Measurements from ENCODE around the gene SERTAD1.
"Not testable (repeated sequence)": the region's sequence is repeated elsewhere in the genome, so short reads cannot be mapped to it uniquely, and the experiment has no call there.

Gene SERTAD1

DNA sequence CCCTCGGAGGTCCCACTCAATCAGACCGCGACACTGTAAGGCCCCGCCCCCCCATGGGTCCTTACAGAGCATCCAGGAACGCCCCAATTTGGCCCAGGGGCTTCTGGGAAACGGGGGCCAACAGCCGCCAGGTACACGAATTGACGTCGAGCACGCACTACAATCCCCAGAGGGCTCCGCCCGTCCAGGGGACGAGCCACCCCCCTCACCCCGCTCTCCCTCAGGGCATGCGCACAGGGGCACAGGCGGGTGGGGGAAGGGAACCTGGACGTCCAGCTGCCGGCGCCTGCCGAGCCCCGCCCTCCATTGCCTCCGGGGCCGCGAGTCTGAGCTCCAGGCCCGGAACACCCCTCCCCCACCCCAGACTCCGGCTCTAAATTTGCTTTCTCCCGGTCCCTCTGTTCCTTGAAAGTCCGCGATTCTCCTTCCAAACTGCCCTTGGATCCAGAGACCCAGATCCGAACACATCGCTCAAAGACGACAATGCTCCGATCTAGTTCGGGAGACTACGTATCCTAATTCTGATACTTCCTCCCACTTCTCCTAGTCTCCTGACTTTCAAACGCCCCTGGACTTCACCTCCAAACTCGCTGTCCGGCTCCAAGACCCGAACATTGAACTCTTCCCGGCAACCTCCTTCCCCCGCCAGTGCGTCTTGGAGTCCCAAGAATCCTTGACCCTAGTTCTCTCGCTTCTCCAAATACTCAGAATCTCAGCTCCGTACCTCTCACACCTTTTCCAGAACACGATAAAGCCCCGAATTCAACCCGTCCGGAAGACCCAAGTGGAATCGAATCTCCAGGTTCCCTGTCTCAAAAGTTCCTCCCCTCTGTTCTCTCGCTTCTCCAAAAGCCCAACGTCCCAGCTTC, 17.6 kb upstream of the SERTAD1 start:
- FAIRE-seq (peak; percentile 52), DNase-seq (ENCODE audit: insufficient read length, low spot score) (peak; percentile 98)
- TF ChIP-seq POLR2A (IDR thresholded peaks at IDR 0.05; ENCODE audit: low read depth, low read length): peak; percentile 36

DNA sequence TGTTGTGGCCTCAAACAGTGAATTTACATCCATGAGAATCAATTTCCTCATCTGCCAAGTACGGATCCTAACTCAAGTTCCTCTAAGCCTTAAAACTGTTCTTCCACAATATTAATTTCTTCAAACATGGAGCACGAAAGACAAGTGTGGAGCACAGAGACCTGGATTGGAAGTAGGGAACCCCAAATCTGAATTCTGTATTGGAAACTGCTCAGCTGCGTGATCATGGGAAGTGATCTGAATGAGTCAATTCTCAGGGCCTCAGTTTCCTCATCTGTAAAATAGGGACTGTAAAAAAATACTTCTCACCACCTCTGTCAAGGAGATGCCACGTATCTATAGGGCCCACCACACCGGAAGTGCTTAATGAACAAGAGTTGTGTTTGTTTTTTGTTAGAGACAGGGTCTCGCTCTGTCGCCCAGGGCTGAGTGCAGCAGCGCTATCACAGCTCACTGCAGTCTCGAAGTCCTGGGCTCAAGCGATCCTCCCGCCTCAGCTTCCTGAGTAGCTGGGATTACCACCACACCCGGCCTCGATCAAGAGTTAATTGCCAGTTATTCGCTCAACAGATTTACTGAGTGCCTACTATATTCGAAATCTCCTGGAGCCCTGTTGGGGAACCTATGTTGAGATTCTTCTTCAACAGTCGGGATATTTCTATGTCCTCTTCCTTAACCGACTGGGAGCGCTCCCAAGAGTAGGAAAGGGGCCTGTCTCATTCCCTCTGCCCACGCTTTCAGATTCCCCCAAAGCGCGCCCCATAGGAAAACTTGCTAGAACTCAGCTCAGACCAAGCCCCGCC, 16.7 kb upstream of the SERTAD1 start:
- no peak for FAIRE-seq
- no peak for TF ChIP-seq POLR2A (IDR thresholded peaks at IDR 0.05; ENCODE audit: low read depth, low read length)
- no peak for DNase-seq (ENCODE audit: insufficient read length, low spot score)

DNA sequence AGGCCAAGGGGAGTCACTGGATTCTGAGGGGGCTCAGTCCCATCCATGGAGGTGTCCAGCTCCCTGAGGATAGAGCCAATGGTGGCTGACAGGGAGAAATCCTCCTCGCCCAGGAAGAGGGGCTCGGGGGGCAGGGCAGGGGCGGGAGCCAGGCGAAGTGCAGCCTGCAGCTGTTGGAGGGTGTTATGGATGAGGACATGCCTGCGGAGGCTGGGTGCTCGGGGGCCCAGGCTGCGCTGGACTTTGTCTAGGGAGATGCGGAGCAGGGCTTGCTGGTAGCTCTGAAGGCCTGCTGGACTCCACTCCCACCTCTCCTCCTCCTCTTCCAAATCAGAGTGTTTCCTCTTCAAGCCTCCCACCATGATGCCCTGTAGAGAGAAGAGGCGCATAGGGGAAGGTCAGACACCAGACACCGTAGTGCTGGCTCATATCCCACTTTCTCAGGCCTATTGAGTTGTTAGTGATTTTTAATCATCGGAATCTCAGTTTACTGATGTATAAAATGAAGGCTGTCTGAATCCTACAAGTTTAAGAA, 16.0 kb upstream of the SERTAD1 start:
- DNase-seq (ENCODE audit: insufficient read length, low spot score) (no peak), FAIRE-seq (no peak)
- no peak for TF ChIP-seq POLR2A (IDR thresholded peaks at IDR 0.05; ENCODE audit: low read depth, low read length)

DNA sequence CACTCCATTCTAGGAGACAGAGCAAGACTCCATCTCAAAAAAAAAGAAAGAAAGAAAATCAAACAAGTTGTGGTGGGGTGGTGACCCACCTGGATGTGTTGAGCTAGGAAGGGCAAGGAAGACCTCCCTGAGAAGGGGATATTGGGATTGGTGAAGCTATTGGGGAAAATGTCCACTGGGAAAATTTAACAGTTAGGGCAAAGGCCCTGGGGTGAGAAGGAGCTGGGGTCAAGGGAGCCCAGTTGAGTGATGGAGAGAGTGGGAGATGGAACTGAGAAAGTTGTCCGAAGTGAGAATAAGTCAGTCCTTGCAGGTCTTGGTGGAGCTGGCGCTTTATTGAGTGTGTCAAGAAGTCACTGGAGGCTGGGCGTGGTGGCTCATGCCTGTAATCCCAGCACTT, 12.5 kb upstream of the SERTAD1 start:
- DNase-seq (ENCODE audit: insufficient read length, low spot score) (no peak), FAIRE-seq (no peak)
- TF ChIP-seq POLR2A (IDR thresholded peaks at IDR 0.05; ENCODE audit: low read depth, low read length): no peak

DNA sequence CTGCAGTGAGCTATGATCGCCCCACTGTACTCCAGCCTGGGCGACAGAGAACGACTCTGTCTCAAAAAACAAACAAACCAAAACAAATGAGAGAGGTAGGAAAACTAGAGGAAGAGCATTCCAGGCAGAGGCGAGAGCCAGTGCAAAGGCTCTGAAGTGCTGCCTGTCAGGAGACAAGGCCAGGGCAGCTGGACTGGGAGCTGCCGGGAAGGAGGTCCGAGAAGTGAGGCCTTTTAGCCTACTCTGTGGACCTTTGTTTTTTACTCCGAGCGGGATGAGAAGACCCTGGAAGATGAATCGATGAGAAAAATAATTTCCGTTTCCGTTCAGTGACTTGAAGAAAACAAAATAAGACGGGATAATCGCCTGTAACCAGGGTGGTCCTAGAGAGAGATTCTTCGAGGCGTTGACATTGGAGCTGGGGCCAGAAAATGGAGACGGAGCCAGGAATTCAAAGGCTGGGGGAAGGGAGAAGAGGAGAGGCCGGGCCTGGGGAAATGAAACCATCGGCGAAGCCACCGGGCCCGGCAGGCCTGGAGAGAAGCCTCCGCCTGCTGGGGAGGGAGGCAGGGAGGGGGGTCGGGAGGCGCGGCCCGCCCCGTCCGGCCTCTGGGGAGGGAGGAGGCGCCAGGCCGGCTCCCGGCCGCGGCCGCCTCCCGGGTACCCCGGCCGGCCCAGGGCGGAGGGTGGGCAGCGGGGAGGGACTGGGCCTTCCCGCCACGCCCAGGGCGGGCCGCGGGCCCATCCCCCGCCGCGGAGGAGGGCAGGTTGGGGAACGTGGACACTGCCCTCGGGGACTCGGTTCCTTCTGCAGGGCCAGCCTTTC, 7.8 kb upstream of the SERTAD1 start:
- peak; percentile 17; the same call in 1 of the 2 replicates for TF ChIP-seq POLR2A (IDR thresholded peaks at IDR 0.05; ENCODE audit: low read depth, low read length)
- no peak for FAIRE-seq
- DNase-seq (ENCODE audit: insufficient read length, low spot score): peak; percentile 90

DNA sequence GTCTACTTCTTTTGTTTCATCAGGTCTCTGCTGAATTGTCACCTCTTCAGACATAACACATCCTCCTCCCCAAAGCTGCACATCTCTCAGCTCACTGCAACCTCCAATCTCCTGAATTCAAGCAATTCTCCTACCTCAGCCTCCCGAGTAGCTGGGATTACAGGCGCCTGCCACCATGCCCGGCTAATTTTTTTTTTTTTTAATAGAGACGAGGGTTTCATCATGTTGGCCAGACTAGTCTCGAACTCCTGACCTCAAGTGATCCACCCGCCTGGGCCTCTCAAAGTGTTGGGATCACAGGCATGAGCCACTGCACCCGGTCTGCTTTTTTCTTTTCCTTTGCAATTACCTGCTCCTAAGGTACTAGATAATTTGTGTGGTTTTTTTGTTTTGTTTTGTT, 7.0 kb upstream of the SERTAD1 start:
- DNase-seq (ENCODE audit: insufficient read length, low spot score); FAIRE-seq: not testable (repeated sequence)

DNA sequence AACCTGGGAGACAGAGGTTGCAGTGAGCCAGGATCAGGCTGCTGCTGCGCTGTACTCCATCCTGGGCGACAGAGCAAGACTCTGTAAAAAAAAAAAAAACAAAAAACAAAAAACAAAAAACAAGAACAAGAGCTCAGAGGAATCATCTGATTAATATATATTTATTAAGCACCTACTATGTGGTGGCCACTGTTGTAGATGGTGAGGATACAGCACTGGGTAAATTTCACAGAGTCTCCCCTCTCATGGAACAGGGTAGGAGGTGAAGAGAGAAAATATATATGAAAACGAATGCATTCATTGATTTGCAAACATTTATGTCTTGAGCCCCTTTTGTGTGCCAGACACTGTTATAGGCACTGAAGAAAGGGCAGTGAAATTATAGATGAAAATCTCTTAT, 5.9 kb upstream of the SERTAD1 start:
- no peak for DNase-seq (ENCODE audit: insufficient read length, low spot score)
- TF ChIP-seq POLR2A (IDR thresholded peaks at IDR 0.05; ENCODE audit: low read depth, low read length): no peak
- no peak for FAIRE-seq

DNA sequence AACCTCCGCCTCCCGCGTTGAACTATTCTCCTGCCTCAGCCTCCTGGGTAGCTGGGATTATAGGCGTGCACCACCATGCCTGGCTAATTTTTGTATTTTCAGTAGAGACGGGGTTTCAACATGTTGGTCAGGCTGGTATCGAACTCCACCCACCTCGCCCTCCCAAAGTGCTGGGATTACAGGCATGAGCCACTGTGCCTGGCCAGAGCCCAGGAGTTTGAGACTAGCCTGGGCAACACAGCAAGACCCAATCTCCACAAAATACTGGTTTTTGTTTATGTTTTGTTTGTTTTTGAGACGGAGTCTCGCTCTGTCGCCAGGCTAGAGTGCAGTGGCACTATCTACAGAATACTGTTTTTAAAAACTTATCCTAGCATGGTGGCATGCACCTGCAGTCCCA, 4.5 kb upstream of the SERTAD1 start:
- FAIRE-seq; DNase-seq (ENCODE audit: insufficient read length, low spot score): not testable (repeated sequence)

DNA sequence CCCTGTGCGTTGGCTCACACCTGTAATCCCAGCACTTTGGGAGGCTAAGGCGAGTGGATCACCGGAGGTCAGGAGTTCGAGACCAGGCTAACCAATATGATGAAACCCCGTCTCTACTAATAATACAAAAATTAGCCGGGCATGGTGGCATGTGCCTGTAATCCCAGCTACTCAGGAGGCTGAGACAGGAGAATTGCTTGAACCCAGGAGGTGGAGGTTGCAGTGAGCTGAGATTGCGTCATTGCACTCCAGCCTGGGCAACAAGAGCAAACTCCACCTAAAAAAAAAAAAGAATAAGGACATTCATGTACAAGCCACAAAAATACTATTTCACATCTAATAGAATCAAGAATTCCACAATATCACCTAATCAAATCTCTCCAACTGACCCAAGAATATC, 2.4 kb upstream of the SERTAD1 start:
- DNase-seq (ENCODE audit: insufficient read length, low spot score); FAIRE-seq: not testable (repeated sequence)

DNA sequence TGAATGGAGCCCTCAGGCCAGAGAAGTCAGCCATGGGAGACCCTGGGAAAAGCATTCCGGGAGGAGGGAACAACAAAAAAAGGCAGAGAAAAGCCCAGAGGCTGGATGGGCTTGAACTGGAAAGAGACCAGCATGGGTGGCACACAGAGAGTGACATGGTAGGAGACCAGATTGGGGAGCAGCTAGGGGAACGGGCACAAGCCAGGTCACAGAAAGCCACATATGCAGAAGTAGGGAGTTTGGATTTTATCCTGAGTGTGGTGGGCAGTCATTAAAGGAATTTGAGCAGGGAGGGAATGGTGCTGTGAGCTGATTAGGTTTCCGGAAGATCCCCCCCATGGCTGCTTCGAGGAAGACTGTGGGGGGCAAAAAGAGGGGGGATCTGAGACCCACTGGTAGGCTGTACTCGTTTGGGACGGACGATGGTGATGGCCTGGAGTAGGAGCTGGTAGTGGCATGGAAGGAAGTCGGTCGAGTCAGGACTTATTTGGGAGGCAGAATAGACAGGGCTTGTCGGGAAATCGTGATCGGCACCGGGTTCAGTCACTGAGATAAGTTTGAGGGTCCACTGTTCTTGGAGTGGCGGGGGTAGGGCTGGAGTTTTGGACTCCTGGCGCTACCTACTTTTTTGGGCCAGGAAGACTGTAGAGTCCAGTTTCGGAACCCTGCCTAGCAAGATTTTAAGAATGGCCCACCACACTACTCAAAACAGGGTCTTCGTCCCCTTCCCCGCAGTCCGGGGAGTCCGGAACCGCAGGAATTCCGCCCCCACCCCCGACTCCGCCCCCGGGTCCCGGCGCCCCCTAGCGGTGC, 949 bp downstream of the SERTAD1 start:
- DNase-seq (ENCODE audit: insufficient read length, low spot score): no peak
- TF ChIP-seq POLR2A (IDR thresholded peaks at IDR 0.05; ENCODE audit: low read depth, low read length): peak; percentile 16; the same call in 1 of the 2 replicates
- no peak for FAIRE-seq

DNA sequence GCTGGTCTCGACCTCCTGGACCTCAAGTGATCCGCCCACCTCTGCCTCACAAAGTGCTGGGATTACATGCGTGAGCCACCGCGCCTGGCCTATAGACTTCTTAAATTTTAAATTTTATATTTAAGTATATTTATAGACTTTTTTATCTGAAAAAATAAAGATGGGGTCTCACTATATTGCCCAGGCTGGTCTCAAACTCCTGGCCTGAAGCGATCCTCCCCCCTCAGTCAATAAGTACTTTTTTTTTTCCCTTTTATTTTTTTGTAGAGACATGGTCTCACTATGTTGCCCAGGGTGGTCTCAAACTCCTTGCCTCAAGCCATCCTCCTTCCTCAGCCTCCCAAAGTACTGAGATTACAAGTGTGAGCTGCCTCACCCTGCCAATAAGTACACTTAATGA, 1.9 kb downstream of the SERTAD1 start:
- DNase-seq (ENCODE audit: insufficient read length, low spot score) (no peak), FAIRE-seq (no peak)
- TF ChIP-seq POLR2A (IDR thresholded peaks at IDR 0.05; ENCODE audit: low read depth, low read length): no peak

DNA sequence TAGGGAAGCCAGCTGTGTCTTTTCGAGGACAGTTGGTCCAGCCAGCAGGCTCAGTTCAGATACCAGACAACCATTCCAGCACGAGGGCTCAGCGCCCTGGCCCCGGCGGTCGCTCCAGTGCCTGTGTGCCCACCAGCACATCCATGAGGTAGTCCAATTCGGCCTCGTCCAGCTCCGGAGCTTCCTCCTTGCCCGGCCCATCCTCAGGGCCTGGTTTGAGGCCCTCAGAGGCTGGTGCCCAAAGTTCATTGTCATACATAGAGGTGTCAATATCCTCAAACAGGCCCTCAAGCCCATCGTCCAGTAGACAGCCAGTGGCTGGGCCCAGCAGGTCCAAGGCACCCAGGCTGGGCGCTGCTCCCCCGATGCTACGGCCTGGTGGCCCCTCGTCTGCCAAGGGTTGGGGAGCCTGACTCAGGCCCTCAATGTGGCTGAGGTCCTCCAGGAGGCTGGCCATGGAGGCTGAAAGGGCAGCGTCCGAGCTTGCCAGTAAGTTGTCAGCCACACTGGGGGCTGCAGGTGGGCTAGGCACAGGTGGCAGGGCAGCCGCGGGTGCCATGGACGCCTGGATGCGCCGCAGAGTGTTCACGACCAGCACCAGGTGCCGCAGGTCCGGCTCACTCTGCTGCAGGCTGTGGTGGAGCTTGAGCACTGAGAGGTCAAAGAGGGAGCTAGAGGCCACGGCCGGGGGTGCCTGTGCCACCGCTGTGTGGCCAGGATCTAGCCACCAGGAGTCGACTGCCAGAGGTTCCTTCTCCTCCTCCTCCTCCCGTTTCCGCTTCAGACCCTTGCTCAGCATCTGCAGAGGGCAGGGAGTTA, 2.8 kb downstream of the SERTAD1 start:
- no peak for FAIRE-seq
- no peak for DNase-seq (ENCODE audit: insufficient read length, low spot score)

More for the DNA sequence above, 2.8 kb downstream of the SERTAD1 start:
- no peak for TF ChIP-seq POLR2A (IDR thresholded peaks at IDR 0.05; ENCODE audit: low read depth, low read length)
